Measurements from ENCODE around the gene SLC25A21.
"Not testable (repeated sequence)": the region's sequence is repeated elsewhere in the genome, so short reads cannot be mapped to it uniquely, and the experiment has no call there.

Gene SLC25A21

GRCh38 chr14:36702474-36702873, 469.9 kb downstream of the SLC25A21 start:
- no peak for DNase-seq (ENCODE audit: low read depth)

GRCh38 chr14:36701132-36701531, 471.3 kb downstream of the SLC25A21 start:
- DNase-seq (ENCODE audit: low read depth), result no peak

GRCh38 chr14:36700651-36701050, 471.8 kb downstream of the SLC25A21 start:
- no peak for DNase-seq (ENCODE audit: low read depth)

GRCh38 chr14:36699420-36699819, 473.0 kb downstream of the SLC25A21 start:
- DNase-seq (ENCODE audit: low read depth), result not testable (repeated sequence)

GRCh38 chr14:36690311-36691040, 481.9 kb downstream of the SLC25A21 start:
- no peak for DNase-seq (ENCODE audit: low read depth)

- DNase-seq (ENCODE audit: low read depth), result no peak
Observed at GRCh38 chr14:36684946-36685345, 487.5 kb downstream of the SLC25A21 start.

GRCh38 chr14:36683083-36683724, 489.2 kb downstream of the SLC25A21 start:
- DNase-seq (ENCODE audit: low read depth), result no peak

GRCh38 chr14:36682338-36682737, 490.1 kb downstream of the SLC25A21 start:
- DNase-seq (ENCODE audit: low read depth), result no peak

GRCh38 chr14:36676236-36676635, 496.2 kb downstream of the SLC25A21 start:
- DNase-seq (ENCODE audit: low read depth), result no peak

GRCh38 chr14:36675581-36675980, 496.8 kb downstream of the SLC25A21 start:
- no peak for DNase-seq (ENCODE audit: low read depth)

- no peak for DNase-seq (ENCODE audit: low read depth)
Observed at GRCh38 chr14:36674659-36675058, 497.7 kb downstream of the SLC25A21 start.

- DNase-seq (ENCODE audit: low read depth), result no peak
Observed at GRCh38 chr14:36672095-36672494, 500.3 kb downstream of the SLC25A21 start.

- no peak for DNase-seq (ENCODE audit: low read depth)
Observed at GRCh38 chr14:36671149-36671548, 501.3 kb downstream of the SLC25A21 start.

GRCh38 chr14:36667679-36668078, 504.7 kb downstream of the SLC25A21 start:
- DNase-seq (ENCODE audit: low read depth), result no peak

- no peak for DNase-seq (ENCODE audit: low read depth)
Observed at GRCh38 chr14:36666416-36667206, 505.8 kb downstream of the SLC25A21 start.

- DNase-seq (ENCODE audit: low read depth), result no peak
Observed at GRCh38 chr14:36665887-36666415, 506.5 kb downstream of the SLC25A21 start.

- no peak for DNase-seq (ENCODE audit: low read depth)
Observed at GRCh38 chr14:36664322-36665193, 507.8 kb downstream of the SLC25A21 start.

GRCh38 chr14:36663404-36664321, 508.7 kb downstream of the SLC25A21 start:
- no peak for DNase-seq (ENCODE audit: low read depth)

- no peak for DNase-seq (ENCODE audit: low read depth)
Observed at GRCh38 chr14:36662543-36663403, 509.6 kb downstream of the SLC25A21 start.

- DNase-seq (ENCODE audit: low read depth), result no peak
Observed at GRCh38 chr14:36662258-36662542, 510.2 kb downstream of the SLC25A21 start.

Measured in fibroblast of the conjunctiva (primary cell).